AG08396 (cell line): ENCODE results near the gene PAQR6.
"Not testable (repeated sequence)": the region's sequence is repeated elsewhere in the genome, so short reads cannot be mapped to it uniquely, and the experiment has no call there.

ENCODE experiments used
- DNase-seq: peaks from one replicate; pipeline ENCODE4 v3.0.0; 2012; ENCODE audit warnings: low spot score, mixed read lengths

The PAQR6 gene

GRCh38 chr1:156230473-156230837 lies 17.4 kb downstream of the PAQR6 start:
- DNase-seq = no peak

GRCh38 chr1:156229809-156230472 lies 17.9 kb downstream of the PAQR6 start:
- no peak for DNase-seq

- no peak for DNase-seq
Observed at GRCh38 chr1:156228501-156228900, 19.4 kb downstream of the PAQR6 start.

GRCh38 chr1:156226782-156227181 lies 21.1 kb downstream of the PAQR6 start:
- no peak for DNase-seq

- DNase-seq = no peak
Observed at GRCh38 chr1:156226116-156226538, 21.7 kb downstream of the PAQR6 start.

- no peak for DNase-seq
Observed at GRCh38 chr1:156225677-156226014, 22.2 kb downstream of the PAQR6 start.

GRCh38 chr1:156221986-156222692 lies 25.7 kb downstream of the PAQR6 start:
- DNase-seq = no peak

GRCh38 chr1:156220226-156220625 lies 27.6 kb downstream of the PAQR6 start:
- no peak for DNase-seq

GRCh38 chr1:156217871-156218270 lies 30.0 kb downstream of the PAQR6 start:
- DNase-seq = peak; percentile 29

GRCh38 chr1:156216361-156217086 lies 31.3 kb downstream of the PAQR6 start:
- DNase-seq = not testable (repeated sequence)

- peak; percentile 49 for DNase-seq
Observed at GRCh38 chr1:156214024-156214748, 33.7 kb downstream of the PAQR6 start.

- DNase-seq = peak; percentile 19
Observed at GRCh38 chr1:156213644-156213966, 34.3 kb downstream of the PAQR6 start.

- DNase-seq = peak; percentile 99
Observed at GRCh38 chr1:156212833-156213643, 34.8 kb downstream of the PAQR6 start, which contains the start of gene PMF1. PMF1 (plus strand) TSS chr1:156213007; CDS start chr1:156213016, 9 bp downstream.

GRCh38 chr1:156212130-156212529 lies 35.7 kb downstream of the PAQR6 start:
- no peak for DNase-seq

GRCh38 chr1:156211243-156211642 lies 36.6 kb downstream of the PAQR6 start:
- no peak for DNase-seq

GRCh38 chr1:156204686-156205085 lies 43.2 kb downstream of the PAQR6 start:
- DNase-seq = no peak

GRCh38 chr1:156203331-156203730 lies 44.5 kb downstream of the PAQR6 start:
- peak; percentile 34 for DNase-seq

GRCh38 chr1:156200044-156200443 lies 47.8 kb downstream of the PAQR6 start:
- no peak for DNase-seq

GRCh38 chr1:156198831-156199349 lies 49.0 kb downstream of the PAQR6 start:
- no peak for DNase-seq

- no peak for DNase-seq
Observed at GRCh38 chr1:156196445-156196844, 51.4 kb downstream of the PAQR6 start.

- no peak for DNase-seq
Observed at GRCh38 chr1:156195853-156196252, 52.0 kb downstream of the PAQR6 start.

GRCh38 chr1:156194300-156194652 lies 53.6 kb downstream of the PAQR6 start:
- DNase-seq = no peak
